ENCODE data around the gene CRHBP. TPM values are rescaled to one million over a fixed set of nuclear protein-coding genes. Genes with fewer than 3 reads are reported as not detected.

CRHBP gene
- total RNA-seq, 1 experiment from 2014 or later: not detected

- H3K27me3 Mint-ChIP-seq (ENCODE audit: unreplicated experiment): no peaks in the 10 kb centered on the region
Observed at GRCh38 chr5:76999451-76999850, 46.6 kb downstream of the CRHBP start.

GRCh38 chr5:77003246-77003645 lies 50.4 kb downstream of the CRHBP start:
- CTCF ChIA-PET: no interaction called here
- BruUV-seq (replicated peaks): no TSS peak
- no peaks in the 10 kb centered on the region for H3K27me3 Mint-ChIP-seq (ENCODE audit: unreplicated experiment)
- no peak for DNase-seq
- H3K4me3 Mint-ChIP-seq (ENCODE audit: low read depth, unreplicated experiment): no peak overlapping the region
- no peak overlapping the region for H3K27ac Mint-ChIP-seq (ENCODE audit: unreplicated experiment)
- H3K36me3 Mint-ChIP-seq (ENCODE audit: insufficient read depth, unreplicated experiment): no peaks in the 10 kb centered on the region
- intact Hi-C loops (cut with micrococcal nuclease; ENCODE audit: unreplicated experiment): no loop called here
- no peak for TF ChIP-seq CTCF (IDR thresholded peaks at IDR 0.05; ENCODE audit: unreplicated experiment)
- H3K4me1 Mint-ChIP-seq (ENCODE audit: low read depth, unreplicated experiment): no peaks in the 10 kb centered on the region
- peaks cover 2% of the 10 kb centered on the region for H3K9me3 Mint-ChIP-seq (ENCODE audit: low read depth, unreplicated experiment)

More at GRCh38 chr5:76999451-76999850, 46.6 kb downstream of the CRHBP start:
- no peak for TF ChIP-seq CTCF (IDR thresholded peaks at IDR 0.05; ENCODE audit: unreplicated experiment)
- intact Hi-C loops (cut with micrococcal nuclease; ENCODE audit: unreplicated experiment): no loop called here
- no peak overlapping the region for H3K27ac Mint-ChIP-seq (ENCODE audit: unreplicated experiment)
- no peak for DNase-seq
- H3K4me3 Mint-ChIP-seq (ENCODE audit: low read depth, unreplicated experiment): no peak overlapping the region
- no peaks in the 10 kb centered on the region for H3K4me1 Mint-ChIP-seq (ENCODE audit: low read depth, unreplicated experiment)
- no peaks in the 10 kb centered on the region for H3K36me3 Mint-ChIP-seq (ENCODE audit: insufficient read depth, unreplicated experiment)
- no TSS peak for BruUV-seq (replicated peaks)
- H3K9me3 Mint-ChIP-seq (ENCODE audit: low read depth, unreplicated experiment): no peaks in the 10 kb centered on the region
- CTCF ChIA-PET: interaction anchor here (0.7 kb wide), 1 partner anchor 405 kb away, joined by 3 read pairs; no protein-coding TSS in a partner anchor

- no peaks in the 10 kb centered on the region for H3K27me3 Mint-ChIP-seq (ENCODE audit: unreplicated experiment)
- no TSS peak for BruUV-seq (replicated peaks)
- H3K4me3 Mint-ChIP-seq (ENCODE audit: low read depth, unreplicated experiment): no peak overlapping the region
- H3K36me3 Mint-ChIP-seq (ENCODE audit: insufficient read depth, unreplicated experiment): no peaks in the 10 kb centered on the region
- H3K9me3 Mint-ChIP-seq (ENCODE audit: low read depth, unreplicated experiment): peaks cover 2% of the 10 kb centered on the region
- CTCF ChIA-PET: no interaction called here
- no peaks in the 10 kb centered on the region for H3K4me1 Mint-ChIP-seq (ENCODE audit: low read depth, unreplicated experiment)
- intact Hi-C loops (cut with micrococcal nuclease; ENCODE audit: unreplicated experiment): no loop called here
- no peak for TF ChIP-seq CTCF (IDR thresholded peaks at IDR 0.05; ENCODE audit: unreplicated experiment)
- DNase-seq: no peak
- H3K27ac Mint-ChIP-seq (ENCODE audit: unreplicated experiment): no peak overlapping the region
Observed at GRCh38 chr5:77006124-77006523, 53.3 kb downstream of the CRHBP start.

- BruUV-seq (replicated peaks): no TSS peak
- DNase-seq: no peak
- CTCF ChIA-PET: no interaction called here
- TF ChIP-seq CTCF (IDR thresholded peaks at IDR 0.05; ENCODE audit: unreplicated experiment): no peak
- Mint-ChIP-seq H3K27me3 (ENCODE audit: unreplicated experiment) (no peaks in the 10 kb centered on the region), H3K36me3 (ENCODE audit: insufficient read depth, unreplicated experiment) (no peaks in the 10 kb centered on the region), H3K9me3 (ENCODE audit: low read depth, unreplicated experiment) (peaks cover 2% of the 10 kb centered on the region), H3K27ac (ENCODE audit: unreplicated experiment) (no peak overlapping the region), H3K4me1 (ENCODE audit: low read depth, unreplicated experiment) (no peaks in the 10 kb centered on the region), H3K4me3 (ENCODE audit: low read depth, unreplicated experiment) (no peak overlapping the region)
- intact Hi-C loops (cut with micrococcal nuclease; ENCODE audit: unreplicated experiment): no loop called here
Observed at GRCh38 chr5:77008413-77008812, 55.6 kb downstream of the CRHBP start.
